HCT116 (cell line): ENCODE data around the gene ENPP3.

Source experiments
- CEBPB ChIP-seq: IDR thresholded peaks from 2 replicates; pipeline ENCODE4 v1.6.1; 2012; ENCODE audit warnings: low read depth
- CTCF ChIP-seq, 3 experiments: fragments of 200-600 bp in 1 of 3; sonication (generic) in 1 of 3; IDR thresholded peaks in 2 of 3; conservative IDR thresholded peaks in 1 of 3; 2 replicates each; pipeline ENCODE4 v1.5.1; 2012 to 2017; ENCODE audit warnings: low read depth in 2 of 3, low read length in 2 of 3, antibody characterized with exemption in 1 of 3, borderline replicate concordance in 1 of 3, control low read depth in 1 of 3, mild to moderate bottlenecking in 1 of 3, mixed read lengths in 1 of 3, mixed run types in 1 of 3, moderate library complexity in 1 of 3; ENCODE audit not compliant: insufficient read depth in 1 of 3
- ELF1 ChIP-seq: IDR thresholded peaks from 2 replicates; pipeline ENCODE4 v1.6.1; 2012; ENCODE audit warnings: low read depth, borderline replicate concordance
- EZH2 ChIP-seq: fragments of 200-600 bp; sonication (generic); IDR thresholded peaks from 2 replicates; pipeline ENCODE4 v1.6.1; 2017; ENCODE audit warnings: antibody characterized with exemption, mixed run types
- JUND ChIP-seq: IDR thresholded peaks from 2 replicates; pipeline ENCODE4 v1.6.1; 2012
- POLR2A ChIP-seq: IDR thresholded peaks from 2 replicates; pipeline ENCODE4 v1.7.0; 2011; ENCODE audit warnings: borderline replicate concordance; ENCODE audit not compliant: insufficient read depth, insufficient read length; ENCODE audit errors: extremely low read depth
- SIN3A ChIP-seq: IDR thresholded peaks from 2 replicates; pipeline ENCODE4 v1.6.1; 2012; ENCODE audit warnings: low read depth
- YY1 ChIP-seq: IDR thresholded peaks from 2 replicates; pipeline ENCODE4 v1.6.1; 2011; ENCODE audit warnings: low read length, low read depth, moderate library complexity, mild to moderate bottlenecking; ENCODE audit not compliant: insufficient replicate concordance; ENCODE audit errors: extremely low read depth
- ZBTB33 ChIP-seq: IDR thresholded peaks from 2 replicates; pipeline ENCODE4 v1.6.1; 2011; ENCODE audit warnings: mild to moderate bottlenecking, low read length, moderate library complexity; ENCODE audit not compliant: insufficient replicate concordance; ENCODE audit errors: extremely low read depth
- ZFX ChIP-seq: fragments of 450-650 bp; IDR thresholded peaks from 2 replicates; pipeline ENCODE4 v1.6.1; 2017
- TF ChIP-seq, protein P1 (sequence below): IDR thresholded peaks from 2 replicates; pipeline ENCODE4 v1.6.1; 2012

GRCh38 chr6:131764350-131764749, 127.2 kb downstream of the ENPP3 start:
- TF ChIP-seq, protein P1, sequence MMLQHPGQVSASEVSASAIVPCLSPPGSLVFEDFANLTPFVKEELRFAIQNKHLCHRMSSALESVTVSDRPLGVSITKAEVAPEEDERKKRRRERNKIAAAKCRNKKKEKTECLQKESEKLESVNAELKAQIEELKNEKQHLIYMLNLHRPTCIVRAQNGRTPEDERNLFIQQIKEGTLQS = no peak
- TF ChIP-seq CTCF (IDR thresholded peaks at IDR 0.05 in 2 of 3, conservative IDR thresholded peaks at IDR 0.05 in 1 of 3; ENCODE audit: borderline replicate concordance in 1 of 3, insufficient read depth in 1 of 3, low read depth in 2 of 3, low read length in 2 of 3) (no peak), ZFX (no peak), JUND (no peak), YY1 (no peak), POLR2A (no peak), CEBPB (no peak), ELF1 (no peak), SIN3A (no peak), ZBTB33 (no peak), EZH2 (no peak)
